ENCODE results near the gene MASP1.
A peak's percentile ranks its signal among the peaks of the same experiment; 100 is the strongest.

MASP1 gene

GRCh38 chr3:187293516-187294430 is 2.2 kb upstream of the MASP1 start:
- peak; percentile 71 for DNase-seq

GRCh38 chr3:187292631-187293515 is 1.3 kb upstream of the MASP1 start:
- DNase-seq = peak; percentile 55

- DNase-seq = no peak
Observed at GRCh38 chr3:187292181-187292580, 644 bp upstream of the MASP1 start.

DNA sequence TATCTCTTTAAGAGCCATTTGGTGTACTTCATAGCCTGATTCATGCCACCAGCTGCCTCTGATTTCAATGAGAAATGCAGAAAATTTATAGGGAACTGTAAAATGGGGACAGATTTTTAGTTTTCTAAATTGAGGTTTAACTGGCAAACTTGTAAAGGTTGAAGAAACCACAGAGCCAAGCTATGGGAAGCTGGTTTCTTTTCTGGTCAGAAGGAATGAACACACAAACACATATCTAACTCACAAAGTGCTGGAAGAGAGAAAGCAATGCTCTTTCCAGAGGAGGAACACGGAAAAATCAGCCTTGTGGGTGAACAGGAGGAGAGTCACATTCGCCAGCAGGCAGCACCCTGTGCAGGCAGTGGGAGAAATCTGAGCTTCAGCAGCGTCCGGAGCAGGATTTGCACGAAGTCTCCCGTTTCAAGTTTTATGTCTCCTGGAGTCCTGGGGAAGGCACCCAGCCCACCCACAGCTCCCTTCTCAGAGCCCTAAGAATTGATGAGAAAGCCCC is 481 bp downstream of the MASP1 start:
- peak; percentile 60 for DNase-seq

DNA sequence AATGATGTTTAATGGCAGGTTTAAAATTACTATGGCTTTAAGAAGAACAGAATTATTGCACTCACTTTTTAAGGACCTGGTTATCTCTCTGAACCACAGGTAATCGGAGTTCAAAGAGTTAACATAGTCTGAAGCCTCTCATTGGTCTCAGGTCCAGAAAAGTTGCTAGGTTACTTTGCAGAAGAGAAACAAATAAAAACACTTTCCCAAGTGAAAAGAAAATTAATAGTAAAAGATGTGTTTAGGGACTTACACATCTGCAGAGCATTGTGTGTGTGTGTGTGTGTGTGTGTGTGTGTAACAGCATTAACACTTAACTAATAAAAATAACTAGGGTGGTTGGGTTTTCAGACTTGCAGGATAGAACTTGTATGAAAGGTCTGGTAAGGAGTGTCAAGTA is 1.0 kb downstream of the MASP1 start:
- DNase-seq = no peak

DNA sequence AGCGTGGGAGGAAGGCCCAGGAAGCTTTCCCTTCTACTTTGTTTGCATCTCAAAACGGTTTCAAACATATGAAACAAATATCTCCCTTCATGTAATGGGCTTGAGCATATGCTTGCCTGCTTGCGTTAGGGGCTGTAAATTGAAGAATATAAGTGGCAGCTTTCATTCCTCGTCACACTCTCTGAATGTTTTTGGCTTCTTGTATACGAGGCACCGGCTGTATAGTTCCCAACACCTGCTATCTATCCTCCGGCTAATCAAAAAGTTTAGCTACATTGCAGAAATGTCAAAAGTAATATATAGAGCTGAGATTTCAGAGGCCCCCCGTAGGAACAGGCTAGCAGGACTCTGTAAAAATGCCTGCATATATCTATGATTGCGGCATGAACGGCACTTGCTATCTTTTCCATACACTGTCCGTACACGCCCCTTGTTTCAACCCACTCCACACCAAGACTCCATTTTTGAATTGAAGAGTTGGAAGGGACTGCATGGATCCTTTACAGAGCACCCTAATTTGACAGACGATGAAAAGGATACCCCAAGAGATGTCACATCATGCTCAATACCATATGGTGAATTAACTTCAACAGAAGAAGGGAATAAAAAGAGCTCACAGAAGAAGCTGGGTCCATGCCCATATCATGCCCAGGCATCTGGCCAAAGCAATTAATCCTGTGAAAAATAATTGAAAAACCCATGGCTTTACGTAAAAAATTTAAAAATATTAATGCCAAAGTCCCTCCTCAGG is 2.5 kb downstream of the MASP1 start:
- DNase-seq = no peak

DNA sequence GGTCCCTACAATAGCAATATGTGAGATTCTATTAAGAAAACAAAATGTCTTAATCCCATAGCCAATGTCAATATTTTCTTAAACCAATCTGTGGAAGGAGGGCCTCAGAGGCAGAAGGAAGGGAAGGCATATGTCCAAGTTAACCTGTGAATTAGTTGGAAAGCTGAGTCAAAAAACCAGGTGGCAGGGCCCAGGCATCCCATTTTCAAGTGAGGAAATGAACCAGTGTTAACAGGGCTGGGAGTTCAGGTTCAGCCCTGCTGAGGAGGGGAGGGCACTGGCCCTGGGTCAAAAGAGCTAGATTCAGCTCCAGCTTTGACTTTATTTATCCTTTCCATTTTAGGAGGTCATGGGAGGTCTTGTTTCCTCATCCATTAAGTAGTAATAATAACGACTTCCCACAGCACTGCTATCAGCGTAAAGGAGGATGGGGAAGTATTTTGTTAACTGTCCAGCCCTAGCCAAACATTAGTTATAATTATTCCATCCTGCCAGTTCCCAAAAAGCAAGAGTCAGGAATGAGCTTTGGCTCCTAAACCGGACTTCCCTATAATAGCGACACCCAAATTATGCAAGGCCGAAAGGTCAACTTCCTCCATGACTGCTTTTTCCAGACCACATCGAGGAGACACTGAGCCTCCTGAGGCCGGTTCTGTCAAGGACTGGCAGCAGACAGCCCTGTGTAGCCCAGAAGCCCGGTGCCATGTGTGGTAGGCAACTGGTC is 3.2 kb downstream of the MASP1 start:
- DNase-seq = no peak

- DNase-seq = no peak
Observed at GRCh38 chr3:187287256-187287655, 4.3 kb downstream of the MASP1 start.

GRCh38 chr3:187286467-187287059 is 5.0 kb downstream of the MASP1 start:
- peak; percentile 35 for DNase-seq

GRCh38 chr3:187281191-187281714 is 10.3 kb downstream of the MASP1 start:
- DNase-seq = peak; percentile 87

DNA sequence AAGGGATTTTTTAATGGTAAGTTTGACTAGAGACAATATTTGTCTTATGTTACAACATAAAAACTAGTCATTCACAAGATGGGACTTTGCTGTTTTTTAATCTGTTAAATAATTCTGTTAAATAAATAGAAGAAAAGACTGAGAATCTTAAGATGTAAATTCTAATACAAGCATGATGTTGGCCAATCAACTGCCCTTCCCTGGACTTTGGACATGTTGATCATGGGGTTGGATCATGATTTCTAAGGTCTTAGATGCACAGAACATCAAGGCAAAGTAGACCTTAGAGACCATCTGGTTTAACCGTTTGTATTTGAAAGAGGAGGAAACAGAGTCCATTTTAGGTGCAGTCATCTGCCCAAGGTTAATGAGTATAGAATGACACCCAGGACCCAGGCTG is 10.9 kb downstream of the MASP1 start:
- DNase-seq = no peak

DNA sequence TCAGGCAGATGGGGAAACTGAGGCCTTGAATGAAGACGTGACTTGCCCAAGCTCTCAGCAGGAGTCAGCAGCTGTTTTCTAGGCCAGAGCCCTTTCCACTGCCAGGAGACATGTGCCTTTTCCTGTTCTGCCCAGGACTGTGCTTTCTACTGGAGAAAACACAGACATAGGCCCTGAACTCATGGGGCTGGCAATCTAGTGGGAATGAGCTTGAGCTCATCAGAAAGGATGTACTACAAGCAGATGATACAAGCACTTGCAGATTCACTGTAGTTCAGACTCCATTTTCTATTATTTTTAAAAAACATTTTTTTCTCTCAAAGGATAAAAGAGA is 14.4 kb downstream of the MASP1 start:
- DNase-seq = no peak

DNA sequence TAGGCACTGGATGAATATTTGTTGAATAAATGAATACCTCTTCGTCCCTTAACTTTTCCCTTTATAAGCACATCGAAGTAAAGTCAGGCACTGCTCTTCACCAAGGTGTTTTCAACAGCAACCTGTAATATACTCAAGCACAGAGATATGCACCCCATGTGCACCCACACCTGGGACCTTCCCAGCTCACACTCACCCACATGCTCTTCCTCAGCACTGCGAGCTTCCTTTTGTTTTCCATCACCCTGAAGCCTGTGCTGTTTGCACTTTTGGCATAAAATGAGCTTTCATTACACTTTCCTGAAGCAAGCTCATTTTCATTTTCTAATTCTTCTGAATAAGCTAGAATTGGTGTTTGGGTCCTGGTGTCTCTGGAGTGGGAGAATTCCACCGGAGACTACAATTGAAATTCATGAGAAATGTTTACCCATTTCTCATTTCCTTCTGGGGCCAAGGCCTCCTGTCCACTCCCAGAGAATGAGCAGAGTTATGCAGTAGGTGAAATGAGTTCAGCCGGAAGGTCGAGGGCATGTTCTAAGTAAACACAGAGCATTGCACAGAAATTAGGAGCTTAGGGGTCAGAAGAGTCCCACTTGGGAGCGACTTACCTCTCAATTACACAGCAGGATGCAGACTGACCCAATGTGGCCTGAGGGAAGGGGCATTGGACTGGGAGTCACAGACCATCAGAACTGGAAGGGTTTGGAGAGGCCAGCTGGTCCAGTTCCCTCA is 15.0 kb downstream of the MASP1 start:
- no peak for DNase-seq

- DNase-seq = no peak
Observed at GRCh38 chr3:187274977-187275338, 16.6 kb downstream of the MASP1 start.

DNA sequence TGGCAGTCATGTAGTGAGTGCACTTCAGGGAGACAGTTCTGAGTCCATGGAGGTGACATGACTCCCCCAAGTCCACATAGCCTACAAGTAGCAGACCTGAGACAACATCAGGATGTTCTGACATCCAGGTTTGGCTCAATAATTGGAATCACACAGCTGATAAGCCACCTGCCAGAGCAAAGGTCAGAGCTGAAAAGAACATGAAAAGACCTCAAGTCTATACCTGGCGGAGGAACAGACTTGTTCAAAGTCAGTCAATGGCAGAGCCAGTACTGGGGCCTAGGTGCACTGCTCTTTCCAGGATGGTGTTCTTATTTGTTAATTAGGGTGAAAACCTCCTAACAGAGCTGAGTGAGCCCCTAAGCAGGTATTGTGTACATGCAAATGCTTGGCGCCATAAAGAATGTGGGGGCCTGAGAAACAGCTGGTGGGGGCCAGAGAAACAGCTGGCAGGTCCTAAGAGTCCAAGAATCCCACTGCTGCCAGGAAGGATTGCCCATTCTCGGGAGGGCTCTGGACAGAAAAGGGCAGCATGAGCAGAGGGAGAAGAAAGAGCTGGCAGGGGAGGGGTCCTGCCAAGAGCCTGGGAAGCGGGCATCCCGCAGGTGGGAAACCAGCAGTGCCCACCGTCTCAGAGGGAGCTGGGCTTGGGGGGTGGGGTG is 17.1 kb downstream of the MASP1 start:
- no peak for DNase-seq

DNA sequence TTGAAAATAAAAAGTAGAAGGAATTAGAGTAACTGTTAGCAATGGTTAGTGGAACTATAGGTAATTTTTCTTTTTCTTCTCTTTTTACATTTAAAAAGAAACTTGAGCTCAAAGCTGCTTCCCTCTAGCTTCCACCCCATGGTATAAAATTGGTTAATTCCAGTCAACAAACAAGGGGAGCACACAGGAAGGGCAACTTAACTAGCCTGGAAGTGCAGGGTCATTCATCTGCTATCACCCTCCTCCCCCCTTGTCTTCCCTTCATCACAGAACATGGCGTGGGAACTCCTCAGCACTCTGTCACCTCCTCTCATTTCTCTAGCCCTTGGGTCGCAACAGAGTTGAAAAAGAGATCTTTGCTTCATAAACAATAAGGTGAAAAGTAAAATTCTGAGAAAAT is 20.0 kb downstream of the MASP1 start:
- DNase-seq = no peak

DNA sequence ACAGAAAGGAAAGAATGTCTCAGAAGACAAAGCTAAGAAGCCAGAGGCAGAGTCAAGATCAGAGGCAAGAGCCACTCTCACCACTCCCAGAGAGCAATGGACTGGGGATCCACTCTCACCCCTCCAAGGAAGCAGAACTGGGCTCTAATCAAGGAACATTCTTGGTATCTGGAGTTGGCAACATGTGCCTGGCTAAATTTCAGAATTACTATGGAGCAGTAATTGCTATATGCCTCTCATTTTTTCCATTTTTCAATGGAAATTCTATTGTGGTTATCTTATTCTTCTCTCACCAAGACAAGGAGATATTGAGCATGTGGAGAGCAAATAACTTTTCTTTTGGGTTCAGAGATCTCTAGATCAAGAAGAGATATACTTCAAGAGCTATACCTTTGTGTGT is 22.1 kb downstream of the MASP1 start:
- DNase-seq = no peak

GRCh38 chr3:187267306-187267705 is 24.2 kb downstream of the MASP1 start:
- no peak for DNase-seq

- no peak for DNase-seq
Observed at GRCh38 chr3:187266691-187267090, 24.8 kb downstream of the MASP1 start.

GRCh38 chr3:187265461-187265955 is 26.0 kb downstream of the MASP1 start:
- no peak for DNase-seq
